GM12872 (cell line): Measurements from ENCODE around the gene AFG1L.

Source experiments
- CTCF ChIP-seq: IDR thresholded peaks from 3 replicates; pipeline ENCODE4 v1.5.1; 2011; ENCODE audit warnings: low read depth, mild to moderate bottlenecking, low read length, moderate library complexity; ENCODE audit not compliant: insufficient read depth

Gene AFG1L

GRCh38 chr6:108360919-108361311, 66.1 kb downstream of the AFG1L start:
- no peak for TF ChIP-seq CTCF

GRCh38 chr6:108361312-108361932, 66.6 kb downstream of the AFG1L start:
- TF ChIP-seq CTCF: no peak

GRCh38 chr6:108362455-108362854, 67.6 kb downstream of the AFG1L start:
- TF ChIP-seq CTCF: no peak

GRCh38 chr6:108363113-108363512, 68.3 kb downstream of the AFG1L start:
- TF ChIP-seq CTCF: no peak

GRCh38 chr6:108363889-108364313, 69.0 kb downstream of the AFG1L start:
- TF ChIP-seq CTCF: no peak

- TF ChIP-seq CTCF: no peak
These were observed 69.6 kb downstream of the AFG1L start for GRCh38 chr6:108364470-108364869.

- no peak for TF ChIP-seq CTCF
These were observed 70.6 kb downstream of the AFG1L start for GRCh38 chr6:108365478-108365877.
